Measurements from ENCODE around the gene KCNK13. TPM values are rescaled to one million over a fixed set of nuclear protein-coding genes. Genes with fewer than 3 reads are reported as not detected.

KCNK13 gene
- total RNA-seq, 1 donor from 2014 or later = 0.10 TPM

GRCh38 chr14:90040411-90040810, 21.4 kb upstream of the KCNK13 start:
- H3K36me3 Mint-ChIP-seq (ENCODE audit: low read depth, unreplicated experiment) = peaks cover 16% of the 10 kb centered on the region
- H3K4me3 Mint-ChIP-seq (ENCODE audit: unreplicated experiment) = no peak overlapping the region
- no peak for DNase-seq (ENCODE audit: low spot score)
- TF ChIP-seq CTCF (IDR thresholded peaks at IDR 0.05; ENCODE audit: unreplicated experiment) = no peak
- no peaks in the 10 kb centered on the region for H3K4me1 Mint-ChIP-seq (ENCODE audit: unreplicated experiment)
- H3K27me3 Mint-ChIP-seq (ENCODE audit: unreplicated experiment) = peaks cover 2% of the 10 kb centered on the region
- no peak overlapping the region for H3K27ac Mint-ChIP-seq (ENCODE audit: unreplicated experiment)
- H3K9me3 Mint-ChIP-seq (ENCODE audit: unreplicated experiment) = no peaks in the 10 kb centered on the region

- DNase-seq (ENCODE audit: low spot score) = no peak
- no peaks in the 10 kb centered on the region for H3K4me1 Mint-ChIP-seq (ENCODE audit: unreplicated experiment)
- peaks cover 2% of the 10 kb centered on the region for H3K27me3 Mint-ChIP-seq (ENCODE audit: unreplicated experiment)
- H3K36me3 Mint-ChIP-seq (ENCODE audit: low read depth, unreplicated experiment) = peaks cover 9% of the 10 kb centered on the region
- H3K9me3 Mint-ChIP-seq (ENCODE audit: unreplicated experiment) = no peaks in the 10 kb centered on the region
- TF ChIP-seq CTCF (IDR thresholded peaks at IDR 0.05; ENCODE audit: unreplicated experiment) = no peak
- no peak overlapping the region for H3K27ac Mint-ChIP-seq (ENCODE audit: unreplicated experiment)
- no peak overlapping the region for H3K4me3 Mint-ChIP-seq (ENCODE audit: unreplicated experiment)
Measured at GRCh38 chr14:90042496-90043252, 19.1 kb upstream of the KCNK13 start.

GRCh38 chr14:90045616-90046015, 16.2 kb upstream of the KCNK13 start:
- Mint-ChIP-seq H3K36me3 (ENCODE audit: low read depth, unreplicated experiment) (peaks cover 4% of the 10 kb centered on the region), H3K27me3 (ENCODE audit: unreplicated experiment) (peaks cover 2% of the 10 kb centered on the region), H3K27ac (ENCODE audit: unreplicated experiment) (no peak overlapping the region), H3K9me3 (ENCODE audit: unreplicated experiment) (no peaks in the 10 kb centered on the region), H3K4me1 (ENCODE audit: unreplicated experiment) (no peaks in the 10 kb centered on the region), H3K4me3 (ENCODE audit: unreplicated experiment) (no peak overlapping the region)
- TF ChIP-seq CTCF (IDR thresholded peaks at IDR 0.05; ENCODE audit: unreplicated experiment) = no peak
- no peak for DNase-seq (ENCODE audit: low spot score)

GRCh38 chr14:90049390-90049789, 12.4 kb upstream of the KCNK13 start:
- no peaks in the 10 kb centered on the region for H3K36me3 Mint-ChIP-seq (ENCODE audit: low read depth, unreplicated experiment)
- H3K9me3 Mint-ChIP-seq (ENCODE audit: unreplicated experiment) = no peaks in the 10 kb centered on the region
- peaks cover 4% of the 10 kb centered on the region for H3K27me3 Mint-ChIP-seq (ENCODE audit: unreplicated experiment)
- peaks cover 3% of the 10 kb centered on the region for H3K4me1 Mint-ChIP-seq (ENCODE audit: unreplicated experiment)
- no peak overlapping the region for H3K27ac Mint-ChIP-seq (ENCODE audit: unreplicated experiment)
- no peak for DNase-seq (ENCODE audit: low spot score)
- no peak overlapping the region for H3K4me3 Mint-ChIP-seq (ENCODE audit: unreplicated experiment)
- TF ChIP-seq CTCF (IDR thresholded peaks at IDR 0.05; ENCODE audit: unreplicated experiment) = no peak

GRCh38 chr14:90050271-90050670, 11.5 kb upstream of the KCNK13 start:
- no peak overlapping the region for H3K4me3 Mint-ChIP-seq (ENCODE audit: unreplicated experiment)
- H3K27me3 Mint-ChIP-seq (ENCODE audit: unreplicated experiment) = peaks cover 4% of the 10 kb centered on the region
- no peak overlapping the region for H3K27ac Mint-ChIP-seq (ENCODE audit: unreplicated experiment)
- no peak for TF ChIP-seq CTCF (IDR thresholded peaks at IDR 0.05; ENCODE audit: unreplicated experiment)
- DNase-seq (ENCODE audit: low spot score) = no peak
- no peaks in the 10 kb centered on the region for H3K9me3 Mint-ChIP-seq (ENCODE audit: unreplicated experiment)
- H3K4me1 Mint-ChIP-seq (ENCODE audit: unreplicated experiment) = peaks cover 3% of the 10 kb centered on the region
- H3K36me3 Mint-ChIP-seq (ENCODE audit: low read depth, unreplicated experiment) = no peaks in the 10 kb centered on the region
